ENCODE data around the gene TSC22D1.

TSC22D1 gene

DNA sequence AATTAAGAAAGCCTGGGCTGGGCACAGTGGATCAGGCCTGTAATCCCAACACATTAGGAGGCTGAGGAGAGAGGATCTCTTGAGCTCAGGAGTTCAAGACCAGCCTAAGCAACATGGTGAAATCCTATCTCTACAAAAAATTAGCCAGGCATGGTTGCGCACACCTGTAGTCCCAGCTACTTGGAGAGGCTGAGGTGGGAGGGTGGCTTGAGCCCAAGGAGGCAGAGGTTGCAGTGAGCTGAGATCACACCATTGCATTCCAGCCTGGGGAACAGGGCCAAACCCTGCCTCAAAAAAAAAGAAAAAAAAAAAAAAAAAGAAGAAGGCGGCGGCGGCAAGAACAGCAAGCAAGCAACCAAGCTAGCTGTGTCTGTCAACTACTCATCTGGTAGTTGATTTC is 26.7 kb downstream of the TSC22D1 start:
- no peak for DNase-seq (ENCODE audit: low spot score)
- TF ChIP-seq, protein P1, sequence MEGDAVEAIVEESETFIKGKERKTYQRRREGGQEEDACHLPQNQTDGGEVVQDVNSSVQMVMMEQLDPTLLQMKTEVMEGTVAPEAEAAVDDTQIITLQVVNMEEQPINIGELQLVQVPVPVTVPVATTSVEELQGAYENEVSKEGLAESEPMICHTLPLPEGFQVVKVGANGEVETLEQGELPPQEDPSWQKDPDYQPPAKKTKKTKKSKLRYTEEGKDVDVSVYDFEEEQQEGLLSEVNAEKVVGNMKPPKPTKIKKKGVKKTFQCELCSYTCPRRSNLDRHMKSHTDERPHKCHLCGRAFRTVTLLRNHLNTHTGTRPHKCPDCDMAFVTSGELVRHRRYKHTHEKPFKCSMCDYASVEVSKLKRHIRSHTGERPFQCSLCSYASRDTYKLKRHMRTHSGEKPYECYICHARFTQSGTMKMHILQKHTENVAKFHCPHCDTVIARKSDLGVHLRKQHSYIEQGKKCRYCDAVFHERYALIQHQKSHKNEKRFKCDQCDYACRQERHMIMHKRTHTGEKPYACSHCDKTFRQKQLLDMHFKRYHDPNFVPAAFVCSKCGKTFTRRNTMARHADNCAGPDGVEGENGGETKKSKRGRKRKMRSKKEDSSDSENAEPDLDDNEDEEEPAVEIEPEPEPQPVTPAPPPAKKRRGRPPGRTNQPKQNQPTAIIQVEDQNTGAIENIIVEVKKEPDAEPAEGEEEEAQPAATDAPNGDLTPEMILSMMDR (IDR thresholded peaks at IDR 0.05; ENCODE audit: extremely low read depth, missing control alignments) = no peak

DNA sequence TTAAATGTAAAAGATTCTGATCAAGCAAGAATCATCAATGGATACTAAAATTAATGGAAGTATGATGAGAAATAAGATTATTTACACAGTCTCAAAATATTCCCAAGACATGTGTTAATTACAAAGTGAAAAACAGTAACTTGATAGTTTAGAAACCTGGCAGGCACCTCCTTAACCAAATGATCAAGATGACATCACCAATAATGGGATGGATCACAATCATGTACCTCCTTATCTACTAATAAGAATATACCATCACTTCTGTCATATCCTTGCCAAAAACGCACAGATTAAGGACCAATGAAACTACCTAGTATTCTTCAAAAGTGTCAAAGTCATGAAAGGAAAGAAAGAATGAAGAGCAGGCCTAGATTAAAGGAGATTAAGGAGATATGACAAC is 30.0 kb downstream of the TSC22D1 start:
- TF ChIP-seq, protein P1 (IDR thresholded peaks at IDR 0.05; ENCODE audit: extremely low read depth, missing control alignments) = no peak
- no peak for DNase-seq (ENCODE audit: low spot score)

GRCh38 chr13:44543369-44543768 is 32.8 kb downstream of the TSC22D1 start:
- TF ChIP-seq, protein P1 (IDR thresholded peaks at IDR 0.05; ENCODE audit: extremely low read depth, missing control alignments) = no peak
- no peak for DNase-seq (ENCODE audit: low spot score)

DNA sequence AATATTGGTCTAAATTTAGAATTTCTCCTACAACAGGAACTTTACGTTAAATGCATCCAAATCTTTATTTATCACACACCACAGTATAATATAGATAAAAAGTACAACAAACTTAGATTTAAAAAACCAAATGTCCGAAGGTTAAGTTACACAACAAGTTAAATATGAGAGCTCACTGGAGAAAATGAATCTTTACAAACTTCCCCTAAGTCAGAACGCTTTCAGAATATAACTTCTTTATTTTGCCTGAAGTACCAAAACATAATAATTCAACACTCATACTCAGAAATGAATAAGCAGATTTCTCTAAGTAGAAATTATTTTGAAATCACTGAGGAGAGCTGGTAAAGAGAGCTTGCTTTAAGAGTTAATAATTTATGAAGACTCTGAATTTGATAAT is 33.8 kb downstream of the TSC22D1 start:
- no peak for DNase-seq (ENCODE audit: low spot score)
- TF ChIP-seq, protein P1 (IDR thresholded peaks at IDR 0.05; ENCODE audit: extremely low read depth, missing control alignments) = no peak

GRCh38 chr13:44541601-44542000 is 34.5 kb downstream of the TSC22D1 start:
- DNase-seq (ENCODE audit: low spot score) = no peak
- TF ChIP-seq, protein P1 (IDR thresholded peaks at IDR 0.05; ENCODE audit: extremely low read depth, missing control alignments) = no peak

DNA sequence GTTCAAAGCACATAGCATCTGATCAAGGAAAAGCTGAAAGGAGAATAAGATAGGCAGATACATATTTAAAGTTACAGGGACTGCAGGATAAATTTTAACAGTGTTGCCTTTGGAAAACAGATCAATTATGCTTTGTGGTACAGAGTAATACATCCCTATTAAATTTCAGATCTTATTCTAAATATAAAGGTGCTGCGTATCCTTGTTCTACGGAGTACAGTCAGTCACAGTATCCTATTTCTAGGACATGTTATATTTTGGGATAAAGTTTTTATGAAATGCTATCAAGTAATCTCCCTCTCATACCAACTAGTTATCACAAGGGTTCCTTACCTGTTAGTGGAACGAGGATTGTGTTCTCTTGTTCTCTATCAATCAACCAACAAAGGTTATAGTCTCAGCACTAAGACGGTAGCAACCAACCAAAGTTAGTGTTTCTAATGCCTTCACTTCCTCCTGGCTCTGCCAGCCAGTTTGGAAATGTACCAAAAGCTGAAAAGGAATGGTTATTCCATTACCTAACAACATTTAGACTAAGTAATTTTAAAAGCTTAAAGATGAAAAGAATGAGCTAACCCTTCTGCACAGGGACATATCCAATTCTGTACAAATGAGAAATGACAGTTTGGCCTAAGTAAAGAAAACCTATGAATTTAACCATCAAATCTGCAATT is 35.2 kb downstream of the TSC22D1 start:
- DNase-seq (ENCODE audit: low spot score) = no peak
- TF ChIP-seq, protein P1 (IDR thresholded peaks at IDR 0.05; ENCODE audit: extremely low read depth, missing control alignments) = no peak

GRCh38 chr13:44537248-44537647 is 38.9 kb downstream of the TSC22D1 start:
- no peak for DNase-seq (ENCODE audit: low spot score)
- TF ChIP-seq, protein P1 (IDR thresholded peaks at IDR 0.05; ENCODE audit: extremely low read depth, missing control alignments) = no peak
